Calu3 (cell line): ENCODE data around the gene SLC20A1. TPM values are rescaled to one million over a fixed set of nuclear protein-coding genes. Genes with fewer than 3 reads are reported as not detected.
"Not testable (repeated sequence)": the region's sequence is repeated elsewhere in the genome, so short reads cannot be mapped to it uniquely, and the experiment has no call there.

ENCODE experiments used
- BruUV-seq: library from RNA; stranded (reverse); fragments of 400-500 nt; replicated peaks from 2 replicates; lab custom pipeline; 2021; lab: Mats Ljungman, UMichigan
- CTCF ChIA-PET: fragments of 300-600 bp; sonication (Branson Sonifier 250); formaldehyde crosslinking; loops from one replicate; lab custom pipeline; 2022; ENCODE audit warnings: antibody characterized with exemption; lab: Charles Lee
- DNase-seq: peaks from one replicate; pipeline ENCODE4 v3.0.0; 2022
- H3K27ac Mint-ChIP-seq: one replicate; pipeline ENCODE4 v1.8.0; 2022; ENCODE audit warnings: mixed read lengths; ENCODE audit not compliant: unreplicated experiment
- H3K27me3 Mint-ChIP-seq: one replicate; pipeline ENCODE4 v1.8.0; 2022; ENCODE audit warnings: mixed read lengths; ENCODE audit not compliant: unreplicated experiment
- H3K36me3 Mint-ChIP-seq: one replicate; pipeline ENCODE4 v1.8.0; 2022; ENCODE audit warnings: mild to moderate bottlenecking, moderate library complexity, mixed read lengths; ENCODE audit not compliant: insufficient read depth, unreplicated experiment
- H3K4me1 Mint-ChIP-seq: one replicate; pipeline ENCODE4 v1.8.0; 2022; ENCODE audit warnings: mild to moderate bottlenecking, low read depth, mixed read lengths; ENCODE audit not compliant: unreplicated experiment
- H3K4me3 Mint-ChIP-seq: one replicate; pipeline ENCODE4 v1.8.0; 2022; ENCODE audit warnings: mild to moderate bottlenecking, low read depth, moderate library complexity, mixed read lengths; ENCODE audit not compliant: unreplicated experiment
- H3K9me3 Mint-ChIP-seq: one replicate; pipeline ENCODE4 v1.8.0; 2022; ENCODE audit warnings: low read depth, mixed read lengths; ENCODE audit not compliant: unreplicated experiment
- CTCF ChIP-seq: fragments of 200-600 bp; IDR thresholded peaks from one replicate; pipeline ENCODE4 v1.8.0; 2022; ENCODE audit warnings: antibody characterized with exemption; ENCODE audit not compliant: unreplicated experiment
- intact Hi-C: fragments of 100-400 bp; cut with micrococcal nuclease; formaldehyde crosslinking; loops from one replicate; pipeline ENCODE4 v1.10.0; 2022; ENCODE audit not compliant: unreplicated experiment
- total RNA-seq: library from RNA; stranded (reverse); gene quantifications from 2 replicates; pipeline ENCODE4 v1.2.3, GENCODE V29; 2022

Gene SLC20A1
- total RNA-seq, 1 experiment from 2014 or later, result 84.5 TPM

DNA sequence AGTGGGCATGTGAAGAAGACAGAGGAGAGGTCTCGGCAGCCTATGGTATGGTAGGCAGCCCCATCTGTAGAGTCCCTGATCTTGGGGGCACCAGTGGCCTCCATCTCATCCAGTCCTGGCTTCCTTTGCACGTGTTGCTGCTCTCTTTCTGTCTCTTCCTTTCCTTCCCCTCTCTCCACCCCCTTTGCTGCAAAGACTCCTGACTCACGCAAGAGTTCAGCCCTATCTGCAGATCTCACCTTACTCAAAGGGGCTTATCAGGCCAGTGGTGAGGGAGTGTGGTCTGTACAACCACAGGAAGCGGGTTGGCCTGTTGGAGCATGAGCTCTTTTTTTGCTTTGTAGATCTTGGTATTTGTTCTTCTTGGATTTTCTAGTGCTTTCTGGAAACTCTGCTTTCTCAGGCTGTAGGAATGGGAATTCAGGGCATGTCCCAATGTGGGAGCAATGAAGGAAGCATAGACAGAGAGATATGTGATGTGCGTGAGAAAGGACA, 60.5 kb downstream of the SLC20A1 start:
- TF ChIP-seq CTCF, result no peak
- Mint-ChIP-seq H3K27ac (no peak overlapping the region), H3K27me3 (no peaks in the 10 kb centered on the region), H3K4me1 (peaks cover 24% of the 10 kb centered on the region), H3K36me3 (no peaks in the 10 kb centered on the region), H3K4me3 (no peak overlapping the region), H3K9me3 (no peaks in the 10 kb centered on the region)
- CTCF ChIA-PET, result interaction anchor here (1.4 kb wide), 1 partner anchor 19 kb away, joined by 3 read pairs; no protein-coding TSS in a partner anchor
- DNase-seq, result no peak
- intact Hi-C loops, result no loop called here
- no TSS peak for BruUV-seq

- H3K27ac Mint-ChIP-seq, intact Hi-C loops, BruUV-seq, H3K27me3 Mint-ChIP-seq, DNase-seq, H3K9me3 Mint-ChIP-seq, H3K36me3 Mint-ChIP-seq, CTCF ChIA-PET, H3K4me3 Mint-ChIP-seq: not testable (repeated sequence)
- H3K4me1 Mint-ChIP-seq, result peaks cover 19% of the 10 kb centered on the region
Observed at GRCh38 chr2:112706947-112707346, 61.2 kb downstream of the SLC20A1 start.

DNA sequence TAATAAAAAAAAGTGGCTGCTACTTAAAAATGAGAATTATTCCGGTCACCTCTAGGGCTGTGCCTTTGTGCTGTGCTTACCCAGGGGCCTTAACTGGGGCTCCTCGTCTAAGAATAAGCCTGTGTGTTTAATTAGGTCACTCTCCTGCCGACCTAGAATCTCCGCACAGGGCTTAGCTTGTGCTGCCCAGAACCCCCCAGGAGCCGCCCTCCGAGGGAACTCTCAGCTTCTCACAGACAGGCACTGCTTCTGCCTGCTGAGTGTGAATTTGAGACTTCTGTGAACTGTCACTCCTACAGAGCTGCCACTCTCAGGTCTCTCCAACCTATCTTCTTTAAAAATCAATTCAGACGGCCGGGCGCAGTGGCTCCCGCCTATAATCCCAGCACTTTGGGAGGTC, 63.2 kb downstream of the SLC20A1 start:
- CTCF ChIA-PET, result no interaction called here
- no peak for TF ChIP-seq CTCF
- Mint-ChIP-seq H3K9me3 (no peaks in the 10 kb centered on the region), H3K27ac (no peak overlapping the region), H3K4me3 (no peak overlapping the region), H3K27me3 (no peaks in the 10 kb centered on the region), H3K4me1 (peaks cover 25% of the 10 kb centered on the region), H3K36me3 (no peaks in the 10 kb centered on the region)
- intact Hi-C loops, result no loop called here
- BruUV-seq, result no TSS peak
- no peak for DNase-seq

GRCh38 chr2:112709703-112710102, 64.0 kb downstream of the SLC20A1 start:
- no peak overlapping the region for H3K27ac Mint-ChIP-seq
- BruUV-seq, result no TSS peak
- H3K4me3 Mint-ChIP-seq, result no peak overlapping the region
- no peak for DNase-seq
- no peak for TF ChIP-seq CTCF
- CTCF ChIA-PET, result no interaction called here
- no peaks in the 10 kb centered on the region for H3K9me3 Mint-ChIP-seq
- H3K36me3 Mint-ChIP-seq, result no peaks in the 10 kb centered on the region
- H3K27me3 Mint-ChIP-seq, result no peaks in the 10 kb centered on the region
- intact Hi-C loops, result no loop called here
- H3K4me1 Mint-ChIP-seq, result peaks cover 30% of the 10 kb centered on the region

GRCh38 chr2:112710956-112711750, 65.4 kb downstream of the SLC20A1 start:
- Mint-ChIP-seq H3K4me3 (no peak overlapping the region), H3K4me1 (peaks cover 31% of the 10 kb centered on the region), H3K36me3 (no peaks in the 10 kb centered on the region), H3K9me3 (no peaks in the 10 kb centered on the region), H3K27ac (peak overlapping the region; percentile 1), H3K27me3 (no peaks in the 10 kb centered on the region)
- no peak for TF ChIP-seq CTCF
- no peak for DNase-seq
- BruUV-seq, result no TSS peak
- CTCF ChIA-PET, result no interaction called here
- intact Hi-C loops, result no loop called here
